Fibroblast of lung (primary cell): ENCODE measurements around the gene WBP1L. TPM values are rescaled to one million over a fixed set of nuclear protein-coding genes. Genes with fewer than 3 reads are reported as not detected.
A peak's percentile ranks its signal among the peaks of the same experiment; 100 is the strongest.

Experiments
- DNase-seq, 2 donors: peaks; one replicate each; pipeline versions ENCODE4 v3.0.0 to v3.0.0-alpha.2; 2010; ENCODE audit warnings: low read depth in 2 of 2
- H2AFZ ChIP-seq: 2 replicates; pipeline ENCODE4 v1.5.1; 2012; ENCODE audit warnings: low read length, control low read depth, inconsistent platforms
- H3K27ac ChIP-seq: 2 replicates; pipeline ENCODE4 v1.5.1; 2011; ENCODE audit warnings: low read length, control low read depth; ENCODE audit not compliant: insufficient read depth
- H3K27me3 ChIP-seq: 2 replicates; pipeline ENCODE4 v1.5.1; 2011; ENCODE audit warnings: mild to moderate bottlenecking, low read length; ENCODE audit not compliant: control insufficient read depth, insufficient read depth
- H3K36me3 ChIP-seq: 2 replicates; pipeline ENCODE4 v1.5.1; 2011; ENCODE audit warnings: low read length; ENCODE audit not compliant: control insufficient read depth, insufficient read depth
- H3K4me1 ChIP-seq: 2 replicates; pipeline ENCODE4 v1.5.1; 2011; ENCODE audit warnings: low read length; ENCODE audit not compliant: control insufficient read depth, insufficient read depth; ENCODE audit errors: extremely low read depth
- H3K4me2 ChIP-seq: 2 replicates; pipeline ENCODE4 v1.5.1; 2011; ENCODE audit warnings: low read length, control low read depth; ENCODE audit not compliant: insufficient read depth; ENCODE audit errors: extremely low read depth
- H3K4me3 ChIP-seq, 4 experiments: fragments of 200-600 bp in 1 of 4; sonication (generic) in 1 of 4; replicated peaks in 1 of 4; 2 replicates each; pipeline ENCODE4 v1.5.1; 2011 to 2016; ENCODE audit warnings: low read length in 4 of 4, low read depth in 3 of 4, mild to moderate bottlenecking in 3 of 4, control low read depth in 2 of 4, inconsistent platforms in 1 of 4, mixed read lengths in 1 of 4; ENCODE audit not compliant: insufficient read depth in 1 of 4; ENCODE audit errors: control extremely low read depth in 1 of 4
- H3K79me2 ChIP-seq: 2 replicates; pipeline ENCODE4 v1.5.1; 2012; ENCODE audit warnings: mild to moderate bottlenecking, low read length, inconsistent platforms; ENCODE audit not compliant: control insufficient read depth, insufficient read depth
- H3K9ac ChIP-seq: 2 replicates; pipeline ENCODE4 v1.5.1; 2011; ENCODE audit warnings: mild to moderate bottlenecking, low read length, control low read depth; ENCODE audit not compliant: insufficient read depth
- H3K9me3 ChIP-seq: 2 replicates; pipeline ENCODE4 v1.5.1; 2012; ENCODE audit warnings: low read depth, low read length; ENCODE audit not compliant: control insufficient read depth, insufficient read depth
- H4K20me1 ChIP-seq: 2 replicates; pipeline ENCODE4 v1.5.1; 2011; ENCODE audit warnings: low read length; ENCODE audit not compliant: control insufficient read depth, insufficient read depth; ENCODE audit errors: extremely low read depth
- EZH2 ChIP-seq: IDR thresholded peaks from 2 replicates; pipeline ENCODE4 v1.5.1; 2012; ENCODE audit warnings: low read length, control low read depth, mild to moderate bottlenecking; ENCODE audit errors: missing control alignments
- polyA plus RNA-seq, 2 donors: library from polyadenylated mRNA; depleted of rRNA in 1 of 2; stranded (reverse) in 1 of 2; unstranded in 1 of 2; fragments of >200 nt; gene quantifications; 2 replicates each; pipeline ENCODE4 v1.2.1, GENCODE V29; 2011 to 2012; ENCODE audit warnings: missing spikeins in 1 of 2
- total RNA-seq: library from RNA; depleted of rRNA; stranded (reverse); fragments of >200 nt; gene quantifications from 2 replicates; pipeline ENCODE4 v1.2.1, GENCODE V29; 2014
- TF ChIP-seq, protein P1 (sequence below), 2 donors: IDR thresholded peaks in 1 of 2; conservative IDR thresholded peaks in 1 of 2; 1 replicate in 1 of 2; 2 replicates in 1 of 2; pipeline ENCODE4 v1.5.1; 2011 to 2012; ENCODE audit warnings: low read length in 2 of 2, control low read depth in 1 of 2, inconsistent platforms in 1 of 2, low read depth in 1 of 2, mild to moderate bottlenecking in 1 of 2

Gene WBP1L
- total and polyA plus RNA-seq, 2 donors (not counting 1 experiment from before 2014, with no cell fraction given): 36.8 to 40.0 TPM

DNA sequence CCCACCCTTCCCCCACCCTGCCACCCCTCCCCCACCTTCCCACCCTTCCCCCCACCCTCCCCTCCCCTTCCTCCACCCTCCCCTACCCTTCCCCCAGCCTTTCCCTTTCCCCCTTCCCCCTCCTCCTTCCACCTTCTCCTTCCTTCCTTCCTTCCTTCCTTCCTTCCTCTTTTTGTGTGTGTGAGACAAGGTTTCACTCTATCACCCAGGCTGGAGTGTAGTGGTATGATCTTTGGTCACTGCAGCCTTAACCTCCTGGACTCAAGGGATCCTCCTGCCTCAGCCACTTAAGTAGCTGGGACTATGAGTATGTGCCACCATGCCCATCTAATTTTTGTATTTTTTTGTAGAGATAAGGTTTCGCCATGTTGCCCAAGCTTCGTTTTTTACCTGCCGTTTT, 58.2 kb downstream of the WBP1L start:
- Histone ChIP-seq H3K9ac (no peak overlapping the region), H4K20me1 (no peaks in the 10 kb centered on the region), H3K9me3 (no peaks in the 10 kb centered on the region), H3K27me3 (no peaks in the 10 kb centered on the region), H2AFZ (no peak overlapping the region), H3K27ac (no peak overlapping the region), H3K79me2 (no peaks in the 10 kb centered on the region), H3K36me3 (peaks cover 8% of the 10 kb centered on the region), H3K4me2 (no peak overlapping the region), H3K4me1 (peaks cover 13% of the 10 kb centered on the region), H3K4me3 (no peak overlapping the region)
- TF ChIP-seq, protein P1, sequence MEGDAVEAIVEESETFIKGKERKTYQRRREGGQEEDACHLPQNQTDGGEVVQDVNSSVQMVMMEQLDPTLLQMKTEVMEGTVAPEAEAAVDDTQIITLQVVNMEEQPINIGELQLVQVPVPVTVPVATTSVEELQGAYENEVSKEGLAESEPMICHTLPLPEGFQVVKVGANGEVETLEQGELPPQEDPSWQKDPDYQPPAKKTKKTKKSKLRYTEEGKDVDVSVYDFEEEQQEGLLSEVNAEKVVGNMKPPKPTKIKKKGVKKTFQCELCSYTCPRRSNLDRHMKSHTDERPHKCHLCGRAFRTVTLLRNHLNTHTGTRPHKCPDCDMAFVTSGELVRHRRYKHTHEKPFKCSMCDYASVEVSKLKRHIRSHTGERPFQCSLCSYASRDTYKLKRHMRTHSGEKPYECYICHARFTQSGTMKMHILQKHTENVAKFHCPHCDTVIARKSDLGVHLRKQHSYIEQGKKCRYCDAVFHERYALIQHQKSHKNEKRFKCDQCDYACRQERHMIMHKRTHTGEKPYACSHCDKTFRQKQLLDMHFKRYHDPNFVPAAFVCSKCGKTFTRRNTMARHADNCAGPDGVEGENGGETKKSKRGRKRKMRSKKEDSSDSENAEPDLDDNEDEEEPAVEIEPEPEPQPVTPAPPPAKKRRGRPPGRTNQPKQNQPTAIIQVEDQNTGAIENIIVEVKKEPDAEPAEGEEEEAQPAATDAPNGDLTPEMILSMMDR (conservative IDR thresholded peaks at IDR 0.05 in 1 of 2, IDR thresholded peaks at IDR 0.05 in 1 of 2; ENCODE audit: low read depth in 1 of 2, low read length in 2 of 2): no peak
- TF ChIP-seq EZH2: no peak
- DNase-seq: no peak

DNA sequence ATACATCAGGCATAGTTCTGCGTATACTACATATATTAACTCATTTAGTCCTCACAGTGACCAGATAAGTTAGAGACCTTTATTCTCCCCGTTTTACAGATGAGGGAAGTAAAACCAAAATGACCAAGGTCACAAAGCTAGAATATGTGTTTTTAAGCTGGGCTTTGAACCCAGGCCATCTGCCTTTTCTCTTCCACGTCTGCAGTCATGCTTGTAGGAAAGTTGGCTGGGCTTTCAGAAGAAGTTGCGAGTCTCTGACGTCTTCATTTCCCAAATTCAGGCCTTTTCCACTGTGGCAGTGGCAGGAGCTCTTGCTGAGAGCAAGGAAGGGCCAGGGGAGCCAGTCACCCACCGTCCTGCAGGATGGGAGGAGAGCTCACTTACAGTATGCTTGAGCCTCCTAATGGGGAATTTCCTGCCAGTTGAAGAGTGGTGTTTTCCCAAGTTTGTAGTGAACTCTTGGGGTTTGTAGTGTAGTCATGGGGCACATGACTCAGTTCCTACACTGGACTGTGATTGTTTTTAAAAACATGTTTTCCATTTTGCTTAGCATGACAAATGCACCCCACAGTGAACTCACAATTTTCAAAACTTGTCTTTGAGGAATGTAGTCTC, 59.3 kb downstream of the WBP1L start:
- Histone ChIP-seq H3K36me3 (peaks cover 8% of the 10 kb centered on the region), H4K20me1 (no peaks in the 10 kb centered on the region), H3K4me2 (peak overlapping the region; percentile 62), H2AFZ (no peak overlapping the region), H3K4me3 (no peak overlapping the region), H3K4me1 (peaks cover 13% of the 10 kb centered on the region), H3K9ac (peak overlapping the region; percentile 26), H3K27ac (peak overlapping the region; percentile 77), H3K9me3 (no peaks in the 10 kb centered on the region), H3K27me3 (no peaks in the 10 kb centered on the region), H3K79me2 (no peaks in the 10 kb centered on the region)
- TF ChIP-seq, protein P1 (conservative IDR thresholded peaks at IDR 0.05 in 1 of 2, IDR thresholded peaks at IDR 0.05 in 1 of 2; ENCODE audit: low read depth in 1 of 2, low read length in 2 of 2): no peak
- no peak for TF ChIP-seq EZH2
- peak; percentile 81 to 97 for DNase-seq

DNA sequence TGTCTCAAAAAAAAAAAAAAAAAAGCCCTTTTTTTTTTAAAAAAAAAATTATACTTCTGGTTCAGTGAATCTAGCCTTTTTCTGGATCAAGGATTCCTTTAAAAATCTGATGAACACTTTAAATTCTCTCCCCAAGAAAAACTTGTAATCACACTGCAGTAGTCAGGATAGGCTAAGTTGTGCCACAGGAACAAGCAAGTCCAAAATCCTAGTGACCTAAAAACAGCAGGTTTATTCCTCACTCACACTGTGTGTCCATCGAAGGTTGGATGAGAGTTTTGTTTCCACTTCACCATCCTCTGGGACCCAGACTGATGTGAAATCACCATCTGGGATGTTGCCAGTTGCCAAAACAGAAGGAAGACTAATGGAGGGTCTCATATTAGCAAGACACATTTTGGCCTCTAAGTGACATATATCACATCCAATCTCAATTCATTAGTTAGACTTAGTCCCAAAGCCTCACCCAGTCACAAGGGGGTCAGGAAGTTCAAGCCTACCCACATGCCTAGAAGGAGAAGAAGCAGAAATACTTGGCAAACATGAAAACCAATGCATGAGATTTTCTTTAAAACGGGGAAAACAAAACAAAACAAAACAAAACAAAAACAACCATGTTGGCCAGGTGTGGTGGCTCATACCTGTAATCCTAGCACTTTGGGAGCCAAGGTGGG, 60.8 kb downstream of the WBP1L start:
- TF ChIP-seq, protein P1 (conservative IDR thresholded peaks at IDR 0.05 in 1 of 2, IDR thresholded peaks at IDR 0.05 in 1 of 2; ENCODE audit: low read depth in 1 of 2, low read length in 2 of 2): no peak
- no peak for TF ChIP-seq EZH2
- peaks cover 13% of the 10 kb centered on the region for H3K4me1 ChIP-seq
- H3K4me3 ChIP-seq: no peak overlapping the region
- H3K79me2 ChIP-seq: no peaks in the 10 kb centered on the region
- H3K9me3 ChIP-seq: no peaks in the 10 kb centered on the region
- no peak for DNase-seq
- H3K36me3 ChIP-seq: peaks cover 5% of the 10 kb centered on the region
- H2AFZ ChIP-seq: no peak overlapping the region
- no peak overlapping the region for H3K9ac ChIP-seq
- no peaks in the 10 kb centered on the region for H3K27me3 ChIP-seq
- H4K20me1 ChIP-seq: no peaks in the 10 kb centered on the region
- H3K4me2 ChIP-seq: no peak overlapping the region
- no peak overlapping the region for H3K27ac ChIP-seq
